Cortex of kidney (tissue), 1 donor: Measurements from ENCODE around the gene MCAT.

Source experiments
- DNase-seq: peaks from one replicate; lab custom pipeline; 2025; lab: John Stamatoyannopoulos, UW

The MCAT gene

DNA sequence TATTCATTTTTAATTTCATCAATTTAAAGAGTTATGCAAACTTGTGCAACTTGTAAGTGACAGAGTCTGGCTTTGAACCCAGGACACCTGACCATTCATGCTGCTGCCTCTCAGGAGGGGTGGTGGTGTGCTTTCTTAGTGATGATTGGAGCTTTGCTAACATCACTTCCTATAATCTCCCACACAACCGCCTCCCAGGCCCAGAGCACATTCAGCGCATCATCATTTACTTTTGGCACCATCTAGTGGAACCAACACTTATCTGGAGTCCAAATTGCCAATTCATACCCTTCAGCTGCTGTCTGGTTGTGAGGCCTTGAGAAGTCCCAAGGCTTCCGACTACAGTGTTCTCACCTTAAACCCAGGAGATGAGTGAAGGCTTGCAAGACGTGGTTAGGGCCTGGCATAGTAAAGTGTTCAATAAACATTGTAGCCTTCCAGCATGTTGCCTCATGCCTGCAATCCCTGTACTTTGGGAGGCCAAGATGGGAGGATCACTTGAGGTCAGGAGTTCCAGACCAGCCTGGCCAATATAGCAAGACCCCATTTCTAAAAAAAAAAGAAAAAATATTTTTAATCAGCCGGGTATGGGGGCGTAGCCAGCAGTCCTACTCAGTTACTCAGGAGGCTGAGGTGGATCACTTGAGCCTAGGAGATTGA is 52.9 kb downstream of the MCAT start:
- no peak for DNase-seq

DNA sequence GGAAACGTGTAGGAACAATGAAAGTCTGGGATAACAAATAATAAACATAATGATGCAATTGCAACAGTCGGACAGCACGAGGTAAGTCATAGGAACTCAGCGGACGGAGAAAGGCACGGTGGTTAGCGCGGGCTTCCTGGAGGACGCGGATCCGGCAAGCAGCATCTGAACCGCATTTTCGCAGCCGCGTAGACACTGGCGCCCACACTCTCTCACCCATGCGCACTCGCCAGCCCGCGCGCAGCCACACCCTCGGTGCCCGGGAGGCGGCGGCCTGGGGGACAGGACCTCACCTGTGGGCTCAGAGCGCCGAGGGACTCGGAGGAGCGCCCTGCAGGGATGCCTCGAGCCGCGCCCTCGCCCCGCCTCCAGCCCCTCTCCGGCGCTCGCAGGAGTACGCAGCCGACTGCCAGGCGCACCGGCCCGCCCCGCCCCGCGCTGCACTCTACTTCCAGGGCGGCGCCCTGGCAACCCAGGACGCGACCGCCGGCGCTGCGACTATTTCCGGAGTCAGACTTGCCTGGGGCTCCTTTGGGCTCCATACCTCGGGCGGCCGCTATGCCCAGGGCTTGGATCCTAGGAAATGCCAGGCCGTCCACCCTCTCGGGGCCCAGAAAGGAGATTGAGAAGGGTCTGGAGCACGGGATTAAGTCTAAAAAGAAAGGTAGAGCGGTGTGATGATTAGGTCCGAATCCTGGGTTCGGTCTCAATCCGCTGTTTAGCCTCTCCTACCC is 54.0 kb downstream of the MCAT start, which contains the start of gene TTLL1:
TTLL1 (minus strand) TSS at position 408 of the 734 bp plus-strand sequence. CDS start 13,805 bp downstream, outside the sequence.
- DNase-seq: no peak

DNA sequence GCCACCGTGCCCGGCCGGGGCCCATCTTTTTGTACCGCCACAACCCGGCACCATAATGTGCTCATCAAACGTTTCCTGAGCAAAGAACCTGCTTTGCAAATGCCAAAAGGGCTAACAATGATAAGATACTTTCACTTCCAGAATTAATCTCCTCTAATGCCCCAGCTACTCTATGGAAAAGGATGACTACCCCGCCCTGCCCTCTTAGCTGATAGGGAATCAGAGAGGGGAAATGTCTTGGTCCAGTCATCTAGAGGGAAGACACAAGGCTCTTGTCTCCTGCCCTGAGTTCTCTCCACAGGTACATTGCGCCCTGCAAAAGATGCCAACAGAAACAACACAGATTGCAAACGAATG is 54.6 kb downstream of the MCAT start:
- no peak for DNase-seq

DNA sequence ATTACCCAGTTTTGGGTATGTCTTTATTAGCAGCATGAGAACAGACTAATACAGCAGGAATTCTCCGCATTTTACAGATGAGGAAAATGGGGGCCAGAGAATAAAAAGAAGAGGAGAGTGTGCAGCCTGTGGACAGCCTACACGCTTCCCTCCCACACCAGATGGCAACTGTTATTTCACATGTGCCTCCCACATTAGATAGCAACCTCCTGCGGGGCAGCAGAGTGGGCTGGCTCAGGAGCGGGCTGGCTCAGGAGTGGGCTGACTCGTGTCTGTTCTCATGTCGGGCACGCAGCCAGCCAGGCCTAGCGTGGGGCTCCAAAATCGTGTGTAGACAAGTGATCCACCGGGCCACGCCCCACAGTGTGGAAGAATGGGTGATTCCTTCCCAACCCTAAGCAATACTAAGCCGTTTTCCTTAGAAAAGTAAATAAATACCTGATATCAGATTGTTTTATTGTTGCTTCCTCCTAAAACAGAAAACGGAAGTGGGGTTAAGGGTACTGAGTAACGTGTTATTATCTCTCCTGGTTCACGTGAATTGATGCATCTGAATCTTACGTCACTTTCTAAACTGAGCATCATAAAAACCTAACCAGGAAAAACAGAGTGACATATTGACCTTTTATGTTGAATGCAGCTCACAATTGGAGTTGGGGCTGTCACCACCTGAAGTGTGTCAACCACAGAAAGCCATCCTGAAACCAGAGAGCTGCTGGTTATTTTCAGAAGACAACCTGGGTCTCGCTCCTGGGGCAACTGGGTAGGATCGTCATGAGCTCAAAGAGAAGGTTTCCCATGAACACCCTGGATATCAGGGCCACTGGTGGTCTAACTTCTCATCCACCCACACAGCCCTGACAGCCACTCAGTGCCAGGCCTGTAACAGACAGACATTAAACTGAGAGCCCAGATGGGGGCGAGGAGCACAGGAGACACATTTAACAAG is 57.3 kb downstream of the MCAT start:
- no peak for DNase-seq
